HG03442 (cell line): ENCODE data around the gene HEXD.

Experiments
- ATAC-seq: cut with Tn5 transposase; IDR thresholded peaks from one replicate; pipeline ENCODE4 v1.9.1; 2021; ENCODE audit warnings: mild to moderate bottlenecking, moderate library complexity; ENCODE audit not compliant: unreplicated experiment

Gene HEXD

DNA sequence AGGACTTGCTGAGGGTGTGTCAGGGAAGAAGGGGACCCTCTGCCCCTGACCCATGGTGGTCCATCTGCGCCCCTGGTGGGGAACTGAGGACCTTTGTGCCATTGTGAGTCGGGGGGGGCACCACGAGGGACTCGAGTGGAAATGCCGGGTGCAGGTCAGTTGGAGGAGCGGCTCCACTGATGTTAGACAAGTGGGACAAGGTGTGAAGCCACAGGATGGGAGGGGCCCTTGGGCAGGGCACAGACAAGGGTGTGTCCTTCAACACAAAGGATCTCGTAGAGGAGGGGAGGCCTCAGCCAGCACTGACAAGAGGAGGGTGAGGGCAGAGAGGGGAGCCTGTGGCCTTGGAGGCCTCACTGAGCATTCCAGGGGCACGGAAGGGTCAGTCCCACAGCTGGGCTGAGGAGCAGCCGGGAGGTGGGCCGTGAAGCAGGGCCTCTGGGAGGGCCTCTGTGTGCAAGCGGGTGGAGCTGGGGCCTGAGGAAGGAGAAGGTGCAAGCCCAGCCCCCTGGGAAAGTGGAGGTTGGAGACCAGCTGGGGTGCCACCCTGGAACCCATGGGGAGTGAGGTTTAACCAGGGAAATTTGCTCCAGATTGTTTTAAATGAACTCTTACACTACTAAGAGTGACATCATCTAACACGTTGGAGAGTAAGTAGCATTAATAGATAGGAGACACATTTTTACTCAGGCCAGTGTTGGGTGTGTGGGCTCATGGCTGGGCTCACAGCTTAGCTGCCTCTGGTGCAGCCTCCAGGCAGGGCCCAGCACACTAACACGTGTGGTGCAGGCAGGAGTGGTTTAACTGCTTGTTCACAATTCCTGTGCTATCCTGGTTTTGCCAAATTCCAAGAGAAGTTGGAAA is 68.3 kb downstream of the HEXD start:
- ATAC-seq, result no peak

DNA sequence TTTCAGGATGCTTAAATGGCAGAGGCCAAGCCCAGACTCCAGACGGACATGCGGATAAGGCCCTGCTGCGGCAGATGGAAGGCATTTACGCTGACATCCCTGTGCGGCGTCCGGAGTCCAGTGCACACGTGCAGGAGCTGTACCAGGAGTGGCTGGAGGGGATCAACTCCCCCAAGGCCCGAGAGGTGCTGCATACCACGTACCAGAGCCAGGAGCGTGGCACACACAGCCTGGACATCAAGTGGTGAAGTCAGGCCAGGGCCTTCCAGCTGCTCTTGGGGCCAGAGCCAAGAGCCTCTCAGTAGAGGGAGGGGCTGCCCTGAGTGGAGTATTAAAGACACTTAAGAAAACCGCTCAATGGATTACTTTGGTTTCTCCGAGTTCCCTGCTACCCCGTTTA is 69.8 kb downstream of the HEXD start:
- no peak for ATAC-seq

DNA sequence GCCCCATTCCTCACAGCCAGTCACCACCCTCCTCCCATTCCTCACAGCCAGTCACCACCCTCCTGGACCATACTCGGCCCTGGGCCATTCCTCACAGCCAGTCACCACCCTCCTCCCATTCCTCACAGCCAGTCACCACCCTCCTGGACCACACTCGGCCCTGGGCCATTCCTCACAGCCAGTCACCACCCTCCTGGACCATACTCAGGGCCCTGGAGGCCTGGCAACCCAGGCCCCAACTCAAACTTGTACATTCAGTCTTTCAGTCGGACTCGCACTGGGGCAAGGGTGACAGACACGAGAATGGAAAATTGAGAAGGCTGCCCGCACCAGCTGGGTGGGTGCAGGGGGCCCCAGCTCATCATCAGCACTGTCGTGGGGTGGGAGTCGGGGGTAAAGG is 71.0 kb downstream of the HEXD start:
- ATAC-seq, result no peak

DNA sequence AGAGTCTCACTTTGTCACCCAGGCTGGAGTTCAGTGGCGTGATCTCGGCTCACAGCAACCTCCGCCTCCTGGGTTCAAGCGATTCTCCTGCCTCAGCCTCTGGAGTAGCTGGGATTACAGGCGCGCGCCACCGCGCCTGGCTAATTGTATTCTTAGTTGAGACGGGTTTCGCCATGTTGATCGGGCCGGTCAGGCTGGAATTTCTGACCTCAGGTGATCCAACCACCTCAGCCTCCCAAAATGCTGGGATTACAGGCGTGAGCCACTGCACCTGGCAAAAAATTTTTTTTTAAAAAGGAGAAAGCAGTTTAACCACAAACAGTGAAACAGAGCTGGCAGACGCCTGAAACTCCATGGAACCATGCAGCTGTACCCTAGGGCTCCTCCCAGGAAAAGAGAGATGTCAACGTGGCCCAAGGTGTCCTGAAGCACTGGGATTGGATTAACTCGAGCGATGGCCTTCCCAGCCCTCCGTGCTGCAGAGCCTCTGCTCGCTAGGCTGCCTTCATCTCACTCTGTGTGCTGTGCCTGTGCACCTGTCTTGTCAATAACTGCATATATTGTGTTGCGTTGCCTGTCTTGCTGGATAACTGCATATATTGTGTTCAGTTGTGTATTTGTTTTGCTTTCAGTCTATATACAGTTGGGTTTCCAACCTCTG is 71.8 kb downstream of the HEXD start:
- no peak for ATAC-seq

GRCh38 chr17:82490512-82491195 is 72.5 kb downstream of the HEXD start:
- no peak for ATAC-seq

DNA sequence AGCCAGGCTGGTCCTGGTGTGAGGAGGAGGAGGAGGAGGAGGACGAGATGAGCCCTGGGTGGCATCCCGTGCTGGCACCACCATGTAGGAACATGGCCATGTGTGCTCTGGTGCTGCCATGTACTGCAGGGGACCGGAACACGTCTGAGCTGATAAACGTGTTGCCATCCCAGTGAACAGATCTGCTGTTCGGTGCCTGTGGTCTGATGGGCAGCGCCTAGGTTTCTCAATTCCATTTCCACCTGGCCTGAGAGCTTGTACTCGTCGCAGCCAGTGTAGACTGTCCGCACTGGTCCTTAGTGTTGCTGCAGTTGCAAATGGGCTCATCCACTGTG is 73.0 kb downstream of the HEXD start:
- ATAC-seq, result no peak

GRCh38 chr17:82491533-82491932 is 73.4 kb downstream of the HEXD start:
- no peak for ATAC-seq
